Measurements from ENCODE around the gene LHX3. TPM values are rescaled to one million over a fixed set of nuclear protein-coding genes. Genes with fewer than 3 reads are reported as not detected.
A peak's percentile ranks its signal among the peaks of the same experiment; 100 is the strongest.

The LHX3 gene
- total and polyA plus RNA-seq, 2 of the 8 experiments (the other 6 are each of a cell fraction or from before 2014, with no cell fraction given), result 0.02 TPM; not detected in 1

- Histone ChIP-seq H3K23me2 (ENCODE audit: low read depth, low read length) (no peaks in the 10 kb centered on the region), H3K18ac (ENCODE audit: extremely low read depth, low read length) (no peak overlapping the region), H2BK20ac (ENCODE audit: low read length) (no peak overlapping the region), H3K4me3 (ENCODE audit: extremely low read depth in 1 of 4, insufficient read depth in 2 of 4, low read depth in 3 of 4, low read length in 4 of 4) (no peak overlapping the region), H3K9ac (replicated peaks in 1 of 4; ENCODE audit: extremely low read depth in 1 of 4, low read depth in 3 of 4, low read length in 3 of 4) (peak overlapping the region in 1 of 4 experiments; percentile 8; a peak in 1 of 7 replicates), H3K56ac (replicated peaks; ENCODE audit: insufficient read length, low read depth, low read length) (no peak overlapping the region), H4K20me1 (replicated peaks in 1 of 2; ENCODE audit: control insufficient read depth in 1 of 2, insufficient read depth in 2 of 2, low read length in 2 of 2) (peaks cover 16 to 18% of the 10 kb centered on the region in 2 experiments), H3K27ac (ENCODE audit: low read depth, low read length) (no peak overlapping the region), H3K9me3 (ENCODE audit: insufficient read depth in 2 of 2, low read depth in 1 of 2, low read length in 1 of 2) (no peaks in the 10 kb centered on the region), H2BK15ac (ENCODE audit: low read length) (no peak overlapping the region), H4K8ac (ENCODE audit: extremely low read depth, insufficient read depth, low read length) (no peak overlapping the region), H3K23ac (ENCODE audit: insufficient read length) (no peak overlapping the region), H2BK5ac (ENCODE audit: low read depth, low read length) (0 out of 2 replicates have a peak overlapping the region, but pooled peaks have one; percentile 81), H3K36me3 (ENCODE audit: control insufficient read depth in 2 of 4, insufficient read depth in 4 of 4, low read length in 3 of 4) (peaks cover 0 to 14% (median 1%) of the 10 kb centered on the region in 4 experiments; a peak in 2 of 8 replicates), H3K4ac (replicated peaks; ENCODE audit: insufficient read length, low read depth, low read length) (no peak overlapping the region), H2BK120ac (replicated peaks; ENCODE audit: low read depth, low read length) (no peak overlapping the region), H2BK12ac (ENCODE audit: low read depth, low read length) (no peak overlapping the region), H3K27me3 (replicated peaks in 1 of 4; ENCODE audit: control insufficient read depth in 3 of 4, extremely low read depth in 1 of 4, insufficient read depth in 3 of 4, low read length in 3 of 4) (no peaks in the 10 kb centered on the region), H3K79me2 (ENCODE audit: control insufficient read depth in 1 of 2, insufficient read depth in 2 of 2, low read length in 2 of 2) (peaks cover 6 to 79% of the 10 kb centered on the region in 2 experiments; a peak in 3 of 4 replicates), H4K5ac (ENCODE audit: insufficient read length, low read depth, low read length) (no peak overlapping the region), H3K4me2 (ENCODE audit: insufficient read depth in 1 of 2, low read depth in 2 of 2, low read length in 2 of 2) (no peak overlapping the region), H2AFZ (ENCODE audit: low read length) (no peak overlapping the region), H2AK5ac (ENCODE audit: low read depth, low read length) (peak overlapping the region; percentile 5; the same call in 1 of the 2 replicates), H4K91ac (replicated peaks; ENCODE audit: insufficient read length, low read length) (no peak overlapping the region), H3K4me1 (replicated peaks in 1 of 4; ENCODE audit: control insufficient read depth in 3 of 4, insufficient read depth in 4 of 4, low read length in 3 of 4) (no peaks in the 10 kb centered on the region; a peak in 1 of 7 replicates), H3K79me1 (ENCODE audit: low read depth, low read length) (peaks cover 21% of the 10 kb centered on the region), H3K14ac (ENCODE audit: insufficient read length) (no peak overlapping the region)
- DNase-seq (ENCODE audit: low read depth in 1 of 2, low spot score in 2 of 2) (no peak), FAIRE-seq (no peak)
- 94% methylated on average over 15 of the region's 15 CpGs; no CpG with 5 or more reads in 1 of the 2 experiments for WGBS, 2 experiments (ENCODE audit: extremely low coverage in 1 of 2, insufficient coverage in 1 of 2, insufficient read length in 1 of 2, insufficient replicate concordance in 2 of 2, low coverage in 1 of 2, low lambda C conversion rate in 2 of 2, missing lambda C conversion rate in 1 of 2)
- ChIA-PET POLR2A (ENCODE audit: partially characterized antibody) (interaction anchor here (0.8 kb wide), 1 partner anchor 34 kb away, joined by 3 read pairs; no protein-coding TSS in a partner anchor), CTCF (ENCODE audit: partially characterized antibody) (interaction anchor here (0.8 to 1.6 kb wide), 6 partner anchors 8 to 49 kb away, joined by 3 to 8 read pairs (median 4); no protein-coding TSS in a partner anchor)
- no peak for TF ChIP-seq POU5F1 (IDR thresholded peaks at IDR 0.05; ENCODE audit: low read depth, low read length)
- no peak for TF ChIP-seq SIX5 (IDR thresholded peaks at IDR 0.05; ENCODE audit: low read depth, low read length)
- TF ChIP-seq POLR2AphosphoS5 (IDR thresholded peaks at IDR 0.05; ENCODE audit: low read depth, low read length), result no peak
- TF ChIP-seq CREB1 (IDR thresholded peaks at IDR 0.05), result no peak
- no peak for TF ChIP-seq CBX5 (IDR thresholded peaks at IDR 0.05; ENCODE audit: low read depth, low read length)
- TF ChIP-seq NRF1 (IDR thresholded peaks at IDR 0.05; ENCODE audit: low read depth, low read length), result no peak
- no peak for TF ChIP-seq CHD2 (IDR thresholded peaks at IDR 0.05; ENCODE audit: low read length)
- TF ChIP-seq RBBP5 (IDR thresholded peaks at IDR 0.05; ENCODE audit: borderline replicate concordance, low read depth, low read length), result no peak
- no peak for TF ChIP-seq TBP (IDR thresholded peaks at IDR 0.05; ENCODE audit: low read depth, low read length)
Measured at GRCh38 chr9:136233411-136233810, 28.5 kb upstream of the LHX3 start.

Measured in H1 (cell line).